Epidermal melanocyte (primary cell): Measurements from ENCODE around the gene UTRN.
A peak's percentile ranks its signal among the peaks of the same experiment; 100 is the strongest.

Experiments
- DNase-seq: peaks from one replicate; pipeline ENCODE4 v3.0.0; 2011; ENCODE audit warnings: low spot score; ENCODE audit not compliant: insufficient read length

The UTRN gene

GRCh38 chr6:144284783-144285547 is at the start of gene UTRN:
Gene UTRN, plus strand, starts transcription at chr6:144285335. Its CDS starts 6,494 bp downstream, at chr6:144291829.
- DNase-seq: peak; percentile 58

- DNase-seq: no peak
Observed at GRCh38 chr6:144244688-144245087, 40.4 kb upstream of the UTRN start.

GRCh38 chr6:144246988-144247387 is 38.1 kb upstream of the UTRN start:
- no peak for DNase-seq

- DNase-seq: no peak
Observed at GRCh38 chr6:144248003-144248402, 37.1 kb upstream of the UTRN start.

- peak; percentile 18 for DNase-seq
Observed at GRCh38 chr6:144248476-144249301, 36.4 kb upstream of the UTRN start.

GRCh38 chr6:144250276-144250675 is 34.9 kb upstream of the UTRN start:
- no peak for DNase-seq

GRCh38 chr6:144252259-144252658 is 32.9 kb upstream of the UTRN start:
- no peak for DNase-seq

GRCh38 chr6:144259986-144260385 is 25.1 kb upstream of the UTRN start:
- DNase-seq: no peak

- DNase-seq: no peak
Observed at GRCh38 chr6:144262470-144263369, 22.4 kb upstream of the UTRN start.

- DNase-seq: no peak
Observed at GRCh38 chr6:144263786-144264185, 21.3 kb upstream of the UTRN start.

- peak; percentile 45 for DNase-seq
Observed at GRCh38 chr6:144264270-144265060, 20.7 kb upstream of the UTRN start.

- no peak for DNase-seq
Observed at GRCh38 chr6:144265061-144265357, 20.1 kb upstream of the UTRN start.

- DNase-seq: no peak
Observed at GRCh38 chr6:144265390-144265789, 19.7 kb upstream of the UTRN start.

GRCh38 chr6:144266091-144266649 is 19.0 kb upstream of the UTRN start:
- DNase-seq: no peak

- no peak for DNase-seq
Observed at GRCh38 chr6:144268794-144269349, 16.3 kb upstream of the UTRN start.

GRCh38 chr6:144277174-144277573 is 8.0 kb upstream of the UTRN start:
- no peak for DNase-seq

GRCh38 chr6:144277605-144278227 is 7.4 kb upstream of the UTRN start:
- DNase-seq: no peak

GRCh38 chr6:144278659-144279314 is 6.3 kb upstream of the UTRN start:
- DNase-seq: no peak

GRCh38 chr6:144279484-144280150 is 5.5 kb upstream of the UTRN start:
- DNase-seq: no peak
